Fibroblast of lung (primary cell): ENCODE measurements around the gene KLK6. TPM values are rescaled to one million over a fixed set of nuclear protein-coding genes. Genes with fewer than 3 reads are reported as not detected.
A peak's percentile ranks its signal among the peaks of the same experiment; 100 is the strongest.

ENCODE experiments used
- DNase-seq, 2 donors: peaks; one replicate each; pipeline versions ENCODE4 v3.0.0 to v3.0.0-alpha.2; 2010; ENCODE audit warnings: low read depth in 2 of 2
- H2AFZ ChIP-seq: 2 replicates; pipeline ENCODE4 v1.5.1; 2012; ENCODE audit warnings: low read length, control low read depth, inconsistent platforms
- H3K27ac ChIP-seq: 2 replicates; pipeline ENCODE4 v1.5.1; 2011; ENCODE audit warnings: low read length, control low read depth; ENCODE audit not compliant: insufficient read depth
- H3K27me3 ChIP-seq: 2 replicates; pipeline ENCODE4 v1.5.1; 2011; ENCODE audit warnings: mild to moderate bottlenecking, low read length; ENCODE audit not compliant: control insufficient read depth, insufficient read depth
- H3K36me3 ChIP-seq: 2 replicates; pipeline ENCODE4 v1.5.1; 2011; ENCODE audit warnings: low read length; ENCODE audit not compliant: control insufficient read depth, insufficient read depth
- H3K4me1 ChIP-seq: 2 replicates; pipeline ENCODE4 v1.5.1; 2011; ENCODE audit warnings: low read length; ENCODE audit not compliant: control insufficient read depth, insufficient read depth; ENCODE audit errors: extremely low read depth
- H3K4me2 ChIP-seq: 2 replicates; pipeline ENCODE4 v1.5.1; 2011; ENCODE audit warnings: low read length, control low read depth; ENCODE audit not compliant: insufficient read depth; ENCODE audit errors: extremely low read depth
- H3K4me3 ChIP-seq, 4 experiments: fragments of 200-600 bp in 1 of 4; sonication (generic) in 1 of 4; replicated peaks in 1 of 4; 2 replicates each; pipeline ENCODE4 v1.5.1; 2011 to 2016; ENCODE audit warnings: low read length in 4 of 4, low read depth in 3 of 4, mild to moderate bottlenecking in 3 of 4, control low read depth in 2 of 4, inconsistent platforms in 1 of 4, mixed read lengths in 1 of 4; ENCODE audit not compliant: insufficient read depth in 1 of 4; ENCODE audit errors: control extremely low read depth in 1 of 4
- H3K79me2 ChIP-seq: 2 replicates; pipeline ENCODE4 v1.5.1; 2012; ENCODE audit warnings: mild to moderate bottlenecking, low read length, inconsistent platforms; ENCODE audit not compliant: control insufficient read depth, insufficient read depth
- H3K9ac ChIP-seq: 2 replicates; pipeline ENCODE4 v1.5.1; 2011; ENCODE audit warnings: mild to moderate bottlenecking, low read length, control low read depth; ENCODE audit not compliant: insufficient read depth
- H3K9me3 ChIP-seq: 2 replicates; pipeline ENCODE4 v1.5.1; 2012; ENCODE audit warnings: low read depth, low read length; ENCODE audit not compliant: control insufficient read depth, insufficient read depth
- H4K20me1 ChIP-seq: 2 replicates; pipeline ENCODE4 v1.5.1; 2011; ENCODE audit warnings: low read length; ENCODE audit not compliant: control insufficient read depth, insufficient read depth; ENCODE audit errors: extremely low read depth
- CTCF ChIP-seq, 2 donors: IDR thresholded peaks in 1 of 2; conservative IDR thresholded peaks in 1 of 2; 1 replicate in 1 of 2; 2 replicates in 1 of 2; pipeline ENCODE4 v1.5.1; 2011 to 2012; ENCODE audit warnings: low read length in 2 of 2, control low read depth in 1 of 2, inconsistent platforms in 1 of 2, low read depth in 1 of 2, mild to moderate bottlenecking in 1 of 2
- EZH2 ChIP-seq: IDR thresholded peaks from 2 replicates; pipeline ENCODE4 v1.5.1; 2012; ENCODE audit warnings: low read length, control low read depth, mild to moderate bottlenecking; ENCODE audit errors: missing control alignments
- polyA plus RNA-seq, 2 donors: library from polyadenylated mRNA; depleted of rRNA in 1 of 2; stranded (reverse) in 1 of 2; unstranded in 1 of 2; fragments of >200 nt; gene quantifications; 2 replicates each; pipeline ENCODE4 v1.2.1, GENCODE V29; 2011 to 2012; ENCODE audit warnings: missing spikeins in 1 of 2
- total RNA-seq: library from RNA; depleted of rRNA; stranded (reverse); fragments of >200 nt; gene quantifications from 2 replicates; pipeline ENCODE4 v1.2.1, GENCODE V29; 2014

The KLK6 gene
- total and polyA plus RNA-seq, 2 donors (not counting 1 experiment from before 2014, with no cell fraction given), result not detected

- Histone ChIP-seq H3K4me3 (no peak overlapping the region), H3K79me2 (no peaks in the 10 kb centered on the region), H3K27ac (no peak overlapping the region), H4K20me1 (no peaks in the 10 kb centered on the region), H3K4me2 (no peak overlapping the region), H3K9me3 (no peaks in the 10 kb centered on the region), H3K9ac (no peak overlapping the region), H3K36me3 (no peaks in the 10 kb centered on the region), H2AFZ (no peak overlapping the region), H3K27me3 (no peaks in the 10 kb centered on the region), H3K4me1 (no peaks in the 10 kb centered on the region)
- TF ChIP-seq EZH2, result no peak
- TF ChIP-seq CTCF (conservative IDR thresholded peaks at IDR 0.05 in 1 of 2, IDR thresholded peaks at IDR 0.05 in 1 of 2; ENCODE audit: low read depth in 1 of 2, low read length in 2 of 2), result no peak
- DNase-seq, result peak; percentile 8 to 17
Measured at GRCh38 chr19:50933640-50934039, 35.8 kb downstream of the KLK6 start.

- no peak for TF ChIP-seq CTCF (conservative IDR thresholded peaks at IDR 0.05 in 1 of 2, IDR thresholded peaks at IDR 0.05 in 1 of 2; ENCODE audit: low read depth in 1 of 2, low read length in 2 of 2)
- TF ChIP-seq EZH2, result no peak
Measured at GRCh38 chr19:50932690-50933083, 36.7 kb downstream of the KLK6 start.

GRCh38 chr19:50932018-50932689, 37.2 kb downstream of the KLK6 start:
- no peak overlapping the region for H2AFZ ChIP-seq
- H3K9ac ChIP-seq, result no peak overlapping the region
- no peaks in the 10 kb centered on the region for H4K20me1 ChIP-seq
- no peak for DNase-seq
- no peaks in the 10 kb centered on the region for H3K79me2 ChIP-seq
- H3K4me2 ChIP-seq, result no peak overlapping the region
- no peaks in the 10 kb centered on the region for H3K27me3 ChIP-seq
- no peak overlapping the region for H3K27ac ChIP-seq
- H3K4me3 ChIP-seq, result no peak overlapping the region
- TF ChIP-seq EZH2, result no peak
- TF ChIP-seq CTCF (conservative IDR thresholded peaks at IDR 0.05 in 1 of 2, IDR thresholded peaks at IDR 0.05 in 1 of 2; ENCODE audit: low read depth in 1 of 2, low read length in 2 of 2), result no peak
- no peaks in the 10 kb centered on the region for H3K36me3 ChIP-seq
- no peaks in the 10 kb centered on the region for H3K9me3 ChIP-seq
- H3K4me1 ChIP-seq, result no peaks in the 10 kb centered on the region

More at GRCh38 chr19:50932690-50933083, 36.7 kb downstream of the KLK6 start:
- no peaks in the 10 kb centered on the region for H3K27me3 ChIP-seq
- no peaks in the 10 kb centered on the region for H3K4me1 ChIP-seq
- H3K4me3 ChIP-seq, result no peak overlapping the region
- H3K4me2 ChIP-seq, result no peak overlapping the region
- H3K9ac ChIP-seq, result no peak overlapping the region
- H2AFZ ChIP-seq, result no peak overlapping the region
- DNase-seq, result no peak
- H3K36me3 ChIP-seq, result no peaks in the 10 kb centered on the region
- H3K27ac ChIP-seq, result no peak overlapping the region
- H3K79me2 ChIP-seq, result no peaks in the 10 kb centered on the region
- H3K9me3 ChIP-seq, result no peaks in the 10 kb centered on the region
- H4K20me1 ChIP-seq, result no peaks in the 10 kb centered on the region
